Immature natural killer cell (primary cell): Measurements from ENCODE around the gene PRKN. TPM values are rescaled to one million over a fixed set of nuclear protein-coding genes. Genes with fewer than 3 reads are reported as not detected.

ENCODE experiments used
- DNase-seq, 3 donors: peaks; one replicate each; pipeline ENCODE4 v3.0.0; 2022; ENCODE audit warnings: mixed read lengths in 1 of 3
- H3K27ac Mint-ChIP-seq, 6 donors: one replicate each; pipeline ENCODE4 v1.8.0; 2020; ENCODE audit warnings: mixed read lengths in 6 of 6, mild to moderate bottlenecking in 5 of 6, inconsistent platforms in 4 of 6, moderate library complexity in 3 of 6
- H3K27me3 Mint-ChIP-seq, 3 donors: one replicate each; pipeline ENCODE4 v1.8.0; 2020 to 2021; ENCODE audit warnings: low read depth in 3 of 3, mild to moderate bottlenecking in 3 of 3, mixed read lengths in 3 of 3, moderate library complexity in 3 of 3, inconsistent platforms in 1 of 3
- H3K36me3 Mint-ChIP-seq, 3 donors: one replicate each; pipeline ENCODE4 v1.8.0; 2020; ENCODE audit warnings: mixed read lengths in 3 of 3, inconsistent platforms in 2 of 3, mild to moderate bottlenecking in 2 of 3
- H3K4me1 Mint-ChIP-seq, 2 donors: one replicate each; pipeline ENCODE4 v1.8.0; 2020; ENCODE audit warnings: inconsistent platforms in 2 of 2, mild to moderate bottlenecking in 2 of 2, mixed read lengths in 2 of 2, moderate library complexity in 1 of 2
- H3K4me3 Mint-ChIP-seq, 5 donors: one replicate each; pipeline ENCODE4 v1.8.0; 2020; ENCODE audit warnings: mild to moderate bottlenecking in 5 of 5, mixed read lengths in 5 of 5, inconsistent platforms in 3 of 5, moderate library complexity in 3 of 5
- H3K9me3 Mint-ChIP-seq, 6 donors: one replicate each; pipeline ENCODE4 v1.8.0; 2020; ENCODE audit warnings: mild to moderate bottlenecking in 6 of 6, mixed read lengths in 6 of 6, inconsistent platforms in 4 of 6, moderate library complexity in 3 of 6
- polyA plus RNA-seq, 3 donors: library from polyadenylated mRNA; unstranded; fragments of 300-500 nt; fragmentation: Illumina TruSeq; gene quantifications; one replicate each; pipeline ENCODE4 v1.2.3, GENCODE V29; 2021

The PRKN gene
- polyA plus RNA-seq, 3 donors from 2014 or later, result 0.37 to 6.4 (median 2.8) TPM

DNA sequence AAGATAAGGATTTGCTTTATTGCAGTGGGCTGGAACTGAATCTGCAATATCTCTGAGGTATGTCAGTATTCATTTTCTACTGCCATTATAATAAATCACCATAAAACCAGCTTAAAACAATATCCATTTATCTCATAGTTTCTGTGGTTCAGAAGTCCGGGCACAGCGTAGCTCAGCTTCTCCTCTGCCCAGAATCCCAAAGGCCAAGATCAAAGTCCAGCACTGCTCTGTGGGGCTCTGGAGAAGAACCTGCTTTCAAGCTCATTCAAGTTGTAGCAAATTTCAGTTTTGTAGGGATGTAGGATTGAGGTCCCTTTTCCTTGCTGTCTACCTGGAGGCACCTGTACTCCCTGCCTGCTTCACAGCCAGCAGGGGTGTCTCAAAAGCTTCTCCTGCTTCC is 1113.9 kb downstream of the PRKN start:
- Mint-ChIP-seq H3K36me3 (no peaks in the 10 kb centered on the region), H3K27me3 (peaks cover 3 to 5% (median 5%) of the 10 kb centered on the region in 3 donors), H3K27ac (no peak overlapping the region), H3K4me3 (no peak overlapping the region), H3K9me3 (no peaks in the 10 kb centered on the region), H3K4me1 (no peaks in the 10 kb centered on the region)
- no peak for DNase-seq

DNA sequence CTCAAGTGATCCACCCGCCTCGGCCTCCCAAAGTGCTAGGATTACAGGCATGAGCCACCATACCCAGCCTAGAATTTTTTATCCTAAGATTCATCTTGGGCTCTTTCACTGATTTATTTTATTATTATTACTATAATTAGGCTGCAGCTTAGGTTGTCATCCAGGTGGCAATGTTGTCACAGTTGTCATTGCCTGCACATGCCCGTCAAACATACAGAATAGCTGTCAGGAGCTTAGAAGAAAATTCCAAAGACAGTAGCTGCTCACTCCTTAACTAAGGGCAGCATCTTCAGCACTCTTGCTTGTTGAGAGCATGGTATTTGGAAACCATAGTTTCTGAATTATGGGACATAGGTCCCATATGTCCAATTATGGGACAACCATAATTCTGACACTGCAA is 1118.8 kb downstream of the PRKN start:
- Mint-ChIP-seq H3K27ac (no peak overlapping the region), H3K4me3 (no peak overlapping the region), H3K27me3 (peaks cover 0 to 7% (median 3%) of the 10 kb centered on the region in 3 donors), H3K4me1 (no peaks in the 10 kb centered on the region), H3K9me3 (no peaks in the 10 kb centered on the region), H3K36me3 (no peaks in the 10 kb centered on the region)
- DNase-seq, result no peak

DNA sequence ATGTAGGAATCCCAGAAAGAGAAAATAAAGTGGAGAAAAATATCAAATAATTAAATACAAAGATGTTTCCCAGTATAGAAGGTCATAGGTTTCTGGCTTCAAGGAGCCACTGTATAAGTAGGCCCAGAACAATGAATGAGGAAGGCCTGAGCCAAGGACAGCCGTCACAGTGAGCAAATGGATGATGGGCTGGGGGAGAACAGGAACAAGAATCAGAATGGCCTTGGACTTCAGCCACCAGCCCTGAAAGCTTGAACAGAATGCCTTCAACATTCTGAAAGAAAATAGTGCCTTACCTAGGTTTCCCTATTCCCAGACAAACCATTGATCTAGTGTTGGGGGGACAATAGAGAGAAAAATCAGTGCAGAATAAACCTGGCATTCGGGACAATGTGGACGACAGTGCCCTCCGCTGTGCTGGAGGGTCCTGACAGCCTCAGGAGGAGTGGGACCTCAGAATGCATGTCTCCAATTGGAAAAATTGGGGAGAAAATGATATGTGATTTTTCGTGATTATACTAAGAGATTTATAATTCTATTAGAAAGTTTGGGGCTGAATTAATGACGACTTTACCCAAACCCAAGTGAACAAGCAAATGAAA is 1119.8 kb downstream of the PRKN start:
- no peaks in the 10 kb centered on the region for H3K4me1 Mint-ChIP-seq
- no peak for DNase-seq
- H3K36me3 Mint-ChIP-seq, result no peaks in the 10 kb centered on the region
- H3K4me3 Mint-ChIP-seq, result no peak overlapping the region
- peaks cover 2 to 7% (median 3%) of the 10 kb centered on the region in 3 donors for H3K27me3 Mint-ChIP-seq
- no peak overlapping the region for H3K27ac Mint-ChIP-seq
- no peaks in the 10 kb centered on the region for H3K9me3 Mint-ChIP-seq

DNA sequence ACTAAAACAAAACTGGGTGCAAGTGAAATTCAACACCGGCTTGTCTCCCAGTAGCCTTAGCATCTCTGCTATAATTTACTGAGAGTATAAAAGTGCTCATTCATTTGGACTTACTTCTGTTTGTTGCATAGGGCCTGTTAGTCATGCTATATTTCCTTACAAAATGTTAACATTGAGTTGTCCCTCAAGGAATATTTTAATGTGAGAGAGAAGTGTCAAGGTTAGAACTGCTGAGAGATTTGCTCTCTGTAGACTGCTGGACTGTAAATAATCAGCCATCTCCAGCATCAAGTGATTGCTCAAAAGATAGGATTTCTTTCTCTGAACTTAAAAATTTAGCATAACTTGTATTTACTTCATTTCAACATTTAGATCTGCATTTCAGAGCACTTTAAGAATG is 1125.2 kb downstream of the PRKN start:
- Mint-ChIP-seq H3K4me1 (no peaks in the 10 kb centered on the region), H3K4me3 (no peak overlapping the region), H3K9me3 (no peaks in the 10 kb centered on the region), H3K36me3 (no peaks in the 10 kb centered on the region), H3K27ac (no peak overlapping the region), H3K27me3 (peaks cover 0 to 7% (median 2%) of the 10 kb centered on the region in 3 donors)
- no peak for DNase-seq

DNA sequence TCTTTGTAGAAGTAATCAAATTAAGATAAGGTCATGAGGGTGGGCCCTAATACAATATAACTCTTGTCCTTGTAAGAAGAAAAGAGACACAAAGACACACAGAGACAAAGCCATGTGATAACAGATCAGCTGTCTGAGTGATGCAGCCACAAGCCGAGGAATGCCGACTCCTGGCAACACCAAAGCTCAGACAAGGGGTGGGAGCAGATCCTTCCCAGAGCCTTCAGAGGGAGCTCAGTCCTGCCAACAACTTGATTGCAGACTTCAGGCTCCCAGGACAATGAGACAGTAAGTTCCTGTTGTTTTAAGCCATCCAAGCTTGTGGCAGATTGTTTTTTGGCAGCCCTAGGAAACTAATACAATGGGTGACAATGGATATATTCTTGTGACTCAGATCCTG is 1128.7 kb downstream of the PRKN start:
- no peaks in the 10 kb centered on the region for H3K9me3 Mint-ChIP-seq
- no peak overlapping the region for H3K27ac Mint-ChIP-seq
- H3K4me3 Mint-ChIP-seq, result no peak overlapping the region
- DNase-seq, result no peak
- peaks cover 0 to 7% (median 2%) of the 10 kb centered on the region in 3 donors for H3K27me3 Mint-ChIP-seq
- no peaks in the 10 kb centered on the region for H3K4me1 Mint-ChIP-seq
- no peaks in the 10 kb centered on the region for H3K36me3 Mint-ChIP-seq

DNA sequence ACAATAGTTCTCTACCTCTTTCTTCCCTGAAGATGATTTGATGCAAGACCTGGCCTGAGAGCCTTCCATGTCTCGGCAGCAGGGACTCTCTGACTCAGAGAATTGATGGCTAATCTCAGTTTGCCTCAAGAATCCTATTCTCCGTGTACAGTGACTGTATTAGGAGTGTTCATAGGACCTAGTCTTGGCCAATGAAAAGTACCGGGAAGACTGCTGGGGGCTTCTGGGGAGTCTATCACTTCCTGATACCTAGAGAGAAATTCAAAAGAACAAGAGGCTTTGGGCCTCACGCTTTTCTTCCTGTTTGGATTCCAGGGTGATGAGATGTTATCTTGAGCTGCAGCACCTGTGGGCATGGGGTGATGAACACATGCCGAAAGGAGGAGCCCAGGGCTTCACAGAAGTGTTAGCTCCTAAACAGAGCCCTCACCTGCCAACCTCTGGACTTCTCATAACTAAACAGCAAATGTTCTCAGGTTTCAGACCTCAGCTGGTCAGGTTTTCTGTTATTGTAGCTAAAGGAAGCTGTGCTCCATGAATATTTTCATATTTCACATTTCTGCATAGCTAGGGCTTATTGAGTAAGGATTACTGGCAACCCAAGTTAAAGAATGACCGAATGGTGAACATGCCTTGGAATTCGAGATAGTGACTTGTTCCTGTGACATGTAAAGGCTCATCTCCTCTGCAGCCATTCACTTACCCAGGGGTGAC is 1130.6 kb downstream of the PRKN start:
- Mint-ChIP-seq H3K9me3 (peaks cover 0 to 2% (median 0%) of the 10 kb centered on the region in 6 donors), H3K4me1 (no peaks in the 10 kb centered on the region), H3K27me3 (peaks cover 0 to 7% (median 0%) of the 10 kb centered on the region in 3 donors), H3K4me3 (no peak overlapping the region), H3K36me3 (no peaks in the 10 kb centered on the region), H3K27ac (no peak overlapping the region)
- no peak for DNase-seq

DNA sequence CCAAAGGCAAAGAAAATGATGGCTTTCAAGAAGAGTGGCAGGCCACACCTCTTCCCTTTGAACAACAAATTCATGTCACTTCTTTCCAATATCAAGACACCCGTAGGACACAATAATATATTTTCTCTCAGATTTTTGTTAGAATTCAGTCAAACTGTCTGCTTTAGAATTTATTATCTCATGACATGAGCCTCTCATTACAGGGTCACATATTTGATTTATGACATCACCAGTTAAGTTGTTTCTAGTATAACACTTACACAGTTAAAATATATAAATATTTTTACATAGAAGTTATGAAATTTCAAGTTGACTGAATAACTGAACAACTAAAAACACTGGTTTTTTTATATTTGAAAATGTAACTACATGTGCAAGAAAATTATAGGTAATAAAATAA is 1133.2 kb downstream of the PRKN start:
- Mint-ChIP-seq H3K27ac (no peak overlapping the region), H3K27me3 (peaks cover 0 to 11% (median 1%) of the 10 kb centered on the region in 3 donors), H3K9me3 (peaks cover 0 to 2% (median 0%) of the 10 kb centered on the region in 6 donors), H3K4me1 (no peaks in the 10 kb centered on the region), H3K4me3 (no peak overlapping the region), H3K36me3 (no peaks in the 10 kb centered on the region)
- DNase-seq, result no peak

DNA sequence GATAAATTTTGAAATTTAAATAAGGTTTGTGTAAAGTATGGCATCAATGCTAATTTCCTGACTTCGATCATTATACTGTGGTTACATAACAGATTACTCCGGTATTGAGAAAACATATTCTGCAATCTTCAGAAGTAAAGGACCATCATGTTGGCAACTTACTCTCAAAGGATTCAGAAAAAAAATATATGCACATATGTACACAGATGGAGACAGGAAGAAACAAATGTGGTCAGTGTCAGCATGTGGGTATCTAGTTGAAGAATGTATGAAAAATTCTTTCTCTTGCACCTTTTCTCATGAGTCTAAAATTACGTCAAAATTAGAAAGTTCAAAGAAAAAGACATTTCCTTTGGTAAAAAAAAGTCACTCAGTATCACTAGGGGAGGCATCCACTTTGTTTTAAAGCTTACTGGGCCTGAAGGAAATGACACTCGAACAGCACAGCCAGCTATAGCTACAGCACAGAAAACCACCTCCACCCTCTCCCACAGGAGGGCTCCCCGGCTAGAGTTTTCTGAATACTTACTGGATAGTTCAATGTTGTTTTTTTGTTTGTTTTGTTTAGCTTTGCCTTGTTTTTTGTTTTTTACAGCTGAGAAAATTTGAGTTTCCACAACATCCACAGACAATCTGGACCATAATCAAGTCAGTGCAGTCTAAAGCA is 1136.5 kb downstream of the PRKN start:
- Mint-ChIP-seq H3K27me3 (peaks cover 1 to 7% (median 2%) of the 10 kb centered on the region in 3 donors), H3K27ac (peak overlapping the region in 1 of 6 donors; percentile 14), H3K9me3 (peaks cover 0 to 2% (median 0%) of the 10 kb centered on the region in 6 donors), H3K4me1 (no peaks in the 10 kb centered on the region), H3K36me3 (no peaks in the 10 kb centered on the region), H3K4me3 (no peak overlapping the region)
- DNase-seq, result no peak

DNA sequence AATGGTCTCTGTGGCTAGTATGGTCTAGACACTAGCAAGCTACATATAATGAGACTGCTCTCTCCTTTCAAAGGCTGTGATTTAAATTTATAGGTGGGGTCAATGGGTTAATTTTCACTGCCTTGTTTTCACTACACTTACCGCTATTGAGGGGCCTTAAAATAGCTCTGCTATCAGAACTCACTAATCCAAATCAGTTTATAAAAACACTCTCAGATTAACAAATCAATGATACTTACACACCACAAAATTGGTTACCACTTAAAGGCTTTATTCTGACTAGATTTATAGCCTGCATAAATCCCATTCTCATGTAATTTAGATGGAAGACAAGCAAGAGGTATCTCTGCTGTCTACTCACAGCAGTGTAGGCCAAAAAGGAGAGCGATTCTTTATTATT is 1140.7 kb downstream of the PRKN start:
- no peaks in the 10 kb centered on the region for H3K9me3 Mint-ChIP-seq
- DNase-seq, result no peak
- H3K4me3 Mint-ChIP-seq, result no peak overlapping the region
- no peaks in the 10 kb centered on the region for H3K36me3 Mint-ChIP-seq
- no peak overlapping the region for H3K27ac Mint-ChIP-seq
- no peaks in the 10 kb centered on the region for H3K4me1 Mint-ChIP-seq
- H3K27me3 Mint-ChIP-seq, result peaks cover 1 to 5% (median 2%) of the 10 kb centered on the region in 3 donors

DNA sequence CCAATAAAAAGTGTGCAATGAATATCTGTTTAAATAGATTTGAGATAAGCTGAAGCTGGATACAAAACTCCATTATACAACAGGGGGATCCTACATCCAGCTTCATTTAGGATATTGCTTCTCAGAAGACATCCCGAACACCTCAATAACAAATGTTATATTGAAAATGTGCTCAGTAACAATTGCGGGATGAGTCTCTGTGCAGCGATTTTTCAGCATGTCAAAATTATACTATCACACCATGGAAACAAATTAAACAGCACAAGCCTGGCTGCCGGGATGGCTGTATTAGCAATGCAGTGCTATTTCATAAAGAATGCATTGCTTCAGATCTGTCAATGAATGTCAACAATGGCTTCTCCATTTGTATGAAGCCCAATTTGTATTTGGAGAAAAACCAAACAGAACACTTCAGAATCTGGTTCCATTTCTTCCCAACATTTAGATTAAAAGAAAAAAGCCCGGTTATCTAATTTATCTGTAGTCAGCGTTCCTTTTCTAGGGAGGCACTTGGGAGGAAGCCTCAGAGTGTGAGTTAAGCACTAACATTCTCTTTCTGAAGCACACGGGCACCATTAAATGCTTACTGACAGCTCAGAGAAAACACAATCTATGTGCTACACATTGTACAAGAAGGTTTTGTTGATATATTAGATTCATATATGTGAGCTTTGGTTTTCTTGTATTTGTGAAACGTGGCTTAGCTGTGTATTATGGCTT is 1142.8 kb downstream of the PRKN start:
- no peaks in the 10 kb centered on the region for H3K4me1 Mint-ChIP-seq
- no peak overlapping the region for H3K27ac Mint-ChIP-seq
- H3K4me3 Mint-ChIP-seq, result no peak overlapping the region
- H3K36me3 Mint-ChIP-seq, result no peaks in the 10 kb centered on the region
- DNase-seq, result no peak
- peaks cover 0 to 2% (median 1%) of the 10 kb centered on the region in 3 donors for H3K27me3 Mint-ChIP-seq
- peaks cover 0 to 1% (median 0%) of the 10 kb centered on the region in 6 donors for H3K9me3 Mint-ChIP-seq

DNA sequence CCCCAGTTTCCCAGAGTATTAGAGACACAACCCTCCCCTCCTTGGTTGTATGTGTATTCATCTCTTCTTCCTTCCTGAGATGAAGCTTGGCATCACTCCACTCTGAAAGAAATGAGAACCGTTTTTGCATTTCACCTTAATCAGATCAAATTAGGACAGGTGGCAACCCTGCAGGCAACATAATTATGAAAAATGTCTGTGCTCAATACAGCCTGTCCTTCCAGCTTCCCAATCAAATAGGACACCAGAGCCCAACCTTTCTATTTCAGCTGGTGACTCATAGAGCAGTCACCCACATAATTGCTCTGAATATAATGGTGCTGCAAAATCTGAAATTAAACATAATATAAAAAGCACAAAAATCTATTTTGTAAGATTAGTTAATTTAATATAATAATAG is 1143.5 kb downstream of the PRKN start:
- peaks cover 0 to 1% (median 0%) of the 10 kb centered on the region in 3 donors for H3K27me3 Mint-ChIP-seq
- no peak for DNase-seq
- H3K36me3 Mint-ChIP-seq, result no peaks in the 10 kb centered on the region
- no peak overlapping the region for H3K4me3 Mint-ChIP-seq
- no peak overlapping the region for H3K27ac Mint-ChIP-seq
- H3K4me1 Mint-ChIP-seq, result peaks cover 0 to under 1% of the 10 kb centered on the region in 2 donors
- peaks cover 0 to 1% (median 0%) of the 10 kb centered on the region in 6 donors for H3K9me3 Mint-ChIP-seq

DNA sequence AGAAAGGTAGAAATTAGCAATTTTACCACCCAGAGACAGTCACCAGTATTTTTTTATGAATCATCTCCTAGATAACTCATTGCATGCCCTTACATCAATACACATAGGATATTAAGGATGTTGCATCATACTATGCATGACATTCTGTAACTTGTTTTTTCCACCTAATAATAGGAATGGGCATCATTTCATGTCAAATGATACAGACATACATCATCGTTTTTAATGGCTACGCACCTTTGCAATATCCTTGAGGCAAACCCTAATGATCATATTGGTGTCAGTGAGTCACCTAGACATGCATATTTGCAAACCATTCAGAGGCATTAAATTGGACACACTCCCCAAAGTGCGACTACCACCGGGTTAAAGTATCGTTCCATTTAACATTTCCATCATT is 1144.0 kb downstream of the PRKN start:
- DNase-seq, result no peak
- Mint-ChIP-seq H3K4me1 (peaks cover 3 to 5% of the 10 kb centered on the region in 2 donors), H3K27me3 (peaks cover 0 to 1% (median 0%) of the 10 kb centered on the region in 3 donors), H3K4me3 (no peak overlapping the region), H3K27ac (no peak overlapping the region), H3K36me3 (no peaks in the 10 kb centered on the region), H3K9me3 (peaks cover 0 to 1% (median 0%) of the 10 kb centered on the region in 6 donors)

DNA sequence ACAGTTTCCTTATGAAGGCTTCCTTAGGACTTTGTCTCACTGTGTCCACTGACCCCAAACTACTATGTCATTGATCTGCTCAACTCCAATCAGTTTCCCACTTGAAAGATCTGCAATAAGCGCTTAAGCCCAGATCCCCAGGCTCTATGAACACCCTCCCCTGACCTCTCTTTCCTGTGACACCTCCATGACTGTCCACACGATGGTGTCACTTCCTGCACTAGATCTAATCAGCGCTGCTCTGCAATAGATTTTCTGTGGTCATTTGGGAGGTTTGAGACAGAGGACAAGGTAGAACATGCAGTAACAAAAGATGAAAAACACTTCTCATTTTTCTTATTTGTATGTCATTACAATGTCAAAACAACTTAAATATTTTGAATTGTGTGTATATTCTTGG is 1149.1 kb downstream of the PRKN start:
- peak; percentile 10 to 30 (median 19) for DNase-seq
- Mint-ChIP-seq H3K27ac (no peak overlapping the region), H3K4me3 (peak overlapping the region in 4 of 5 donors; percentile 1 to 8 (median 2)), H3K27me3 (peaks cover 0 to 6% (median 0%) of the 10 kb centered on the region in 3 donors), H3K36me3 (no peaks in the 10 kb centered on the region), H3K4me1 (peaks cover 7 to 16% of the 10 kb centered on the region in 2 donors), H3K9me3 (peaks cover 0 to 6% (median 0%) of the 10 kb centered on the region in 6 donors)
